BLaER1 treated with 17β-estradiol and CSF1 and Interleukin-3, amounts not matched to agents 10 nM and 100 nM (cell line): ENCODE data around the gene COPS8.

Source experiments
- H3K27ac ChIP-seq, 11 experiments: shearing (Covaris generic); formaldehyde crosslinking; 2 replicates each; pipeline ENCODE4 v1.8.1; 2022
- H3K27me3 ChIP-seq, 11 experiments: shearing (Covaris generic); formaldehyde crosslinking; 2 replicates each; pipeline ENCODE4 v1.8.1; 2022
- H3K36me3 ChIP-seq, 11 experiments: shearing (Covaris generic); formaldehyde crosslinking; 2 replicates each; pipeline ENCODE4 v1.8.1; 2022
- H3K4me1 ChIP-seq, 10 experiments: shearing (Covaris generic); formaldehyde crosslinking; 2 replicates each; pipeline ENCODE4 v1.8.1; 2022
- H3K4me2 ChIP-seq, 11 experiments: shearing (Covaris generic); formaldehyde crosslinking; 2 replicates each; pipeline ENCODE4 v1.8.1; 2022
- H3K4me3 ChIP-seq, 10 experiments: shearing (Covaris generic); formaldehyde crosslinking; 2 replicates each; pipeline ENCODE4 v1.8.1; 2022
- H3K9ac ChIP-seq, 11 experiments: shearing (Covaris generic); formaldehyde crosslinking; 2 replicates each; pipeline ENCODE4 v1.8.1; 2022
- H3K9me3 ChIP-seq, 11 experiments: shearing (Covaris generic); formaldehyde crosslinking; replicated peaks in 1 of 11; 2 replicates each; pipeline ENCODE4 v1.8.1; 2022
- H4K20me1 ChIP-seq, 11 experiments: shearing (Covaris generic); formaldehyde crosslinking; 2 replicates each; pipeline ENCODE4 v1.8.1; 2022
- Cebpa-rat ChIP-seq, 11 experiments: shearing (Covaris generic); IDR thresholded peaks; 2 replicates each; pipeline ENCODE4 v1.8.1; 2022

Gene COPS8

GRCh38 chr2:237085248-237086221 is at the start of gene COPS8:
COPS8 (plus strand) TSS chr2:237085889; CDS start chr2:237085965, 76 bp downstream.
- Histone ChIP-seq H3K9ac (peak within 1 kb of the TSS; percentile 78 to 92 (median 89)), H3K36me3 (peaks cover 14 to 32% (median 30%) of the 10 kb centered on the region in 11 experiments), H3K4me3 (peak within 1 kb of the TSS; percentile 71 to 98 (median 88)), H3K27ac (peak within 1 kb of the TSS; percentile 63 to 86 (median 79)), H3K27me3 (no peaks in the 10 kb centered on the region), H3K4me2 (peak within 1 kb of the TSS; percentile 84 to 98 (median 91)), H3K9me3 (no peaks in the 10 kb centered on the region), H4K20me1 (peaks cover 0 to 37% (median 1%) of the 10 kb centered on the region in 11 experiments; a peak in 9 of 22 replicates), H3K4me1 (peaks cover 14 to 27% (median 20%) of the 10 kb centered on the region in 10 experiments)
- TF ChIP-seq Cebpa-rat (IDR thresholded peaks at IDR 0.05), result no peak

- Histone ChIP-seq H3K4me1 (peaks cover 0 to 4% (median 0%) of the 10 kb centered on the region in 10 experiments; a peak in 2 of 20 replicates), H3K27me3 (no peaks in the 10 kb centered on the region), H3K9me3 (0 out of 22 replicates have a peak, but pooled peaks cover 0 to under 1% (median 0%) of the 10 kb centered on the region in 11 experiments), H3K4me3 (no peak overlapping the region), H4K20me1 (no peaks in the 10 kb centered on the region), H3K9ac (no peak overlapping the region), H3K4me2 (no peak overlapping the region), H3K36me3 (no peaks in the 10 kb centered on the region), H3K27ac (no peak overlapping the region)
- TF ChIP-seq Cebpa-rat (IDR thresholded peaks at IDR 0.05), result no peak
Measured at GRCh38 chr2:237039301-237040031, 46.2 kb upstream of the COPS8 start.

GRCh38 chr2:237041231-237041630 is 44.5 kb upstream of the COPS8 start:
- H3K27me3 ChIP-seq, result no peaks in the 10 kb centered on the region
- no peak overlapping the region for H3K4me2 ChIP-seq
- no peak overlapping the region for H3K9ac ChIP-seq
- H4K20me1 ChIP-seq, result no peaks in the 10 kb centered on the region
- peaks cover 0 to 4% (median 0%) of the 10 kb centered on the region in 10 experiments; a peak in 2 of 20 replicates for H3K4me1 ChIP-seq
- TF ChIP-seq Cebpa-rat (IDR thresholded peaks at IDR 0.05), result no peak
- H3K9me3 ChIP-seq, result no peaks in the 10 kb centered on the region
- H3K4me3 ChIP-seq, result no peak overlapping the region
- no peaks in the 10 kb centered on the region for H3K36me3 ChIP-seq
- no peak overlapping the region for H3K27ac ChIP-seq

- Histone ChIP-seq H3K9me3 (no peaks in the 10 kb centered on the region), H3K4me1 (peaks cover 0 to 4% (median 0%) of the 10 kb centered on the region in 10 experiments; a peak in 2 of 20 replicates), H3K36me3 (no peaks in the 10 kb centered on the region), H3K27ac (no peak overlapping the region), H3K9ac (no peak overlapping the region), H3K4me3 (no peak overlapping the region), H4K20me1 (no peaks in the 10 kb centered on the region), H3K4me2 (no peak overlapping the region), H3K27me3 (no peaks in the 10 kb centered on the region)
- no peak for TF ChIP-seq Cebpa-rat (IDR thresholded peaks at IDR 0.05)
Measured at GRCh38 chr2:237042101-237042500, 43.6 kb upstream of the COPS8 start.

- Histone ChIP-seq H3K36me3 (no peaks in the 10 kb centered on the region), H4K20me1 (no peaks in the 10 kb centered on the region), H3K4me1 (no peaks in the 10 kb centered on the region; a peak in 2 of 20 replicates), H3K27ac (no peak overlapping the region), H3K4me3 (no peak overlapping the region), H3K27me3 (no peaks in the 10 kb centered on the region), H3K9me3 (peaks cover 10 to 17% (median 11%) of the 10 kb centered on the region in 11 experiments), H3K9ac (no peak overlapping the region), H3K4me2 (no peak overlapping the region)
- TF ChIP-seq Cebpa-rat (IDR thresholded peaks at IDR 0.05), result no peak
Measured at GRCh38 chr2:237043866-237044265, 41.8 kb upstream of the COPS8 start.

GRCh38 chr2:237044281-237044680 is 41.4 kb upstream of the COPS8 start:
- Histone ChIP-seq H3K4me2 (no peak overlapping the region), H3K27ac (no peak overlapping the region), H4K20me1 (no peaks in the 10 kb centered on the region), H3K4me3 (no peak overlapping the region), H3K27me3 (no peaks in the 10 kb centered on the region), H3K9me3 (peaks cover 12 to 21% (median 16%) of the 10 kb centered on the region in 11 experiments), H3K4me1 (no peaks in the 10 kb centered on the region), H3K36me3 (no peaks in the 10 kb centered on the region), H3K9ac (no peak overlapping the region)
- TF ChIP-seq Cebpa-rat (IDR thresholded peaks at IDR 0.05), result no peak

GRCh38 chr2:237045449-237045848 is 40.2 kb upstream of the COPS8 start:
- Histone ChIP-seq H3K9me3 (peaks cover 12 to 25% (median 20%) of the 10 kb centered on the region in 11 experiments), H3K4me3 (no peak overlapping the region), H3K9ac (no peak overlapping the region), H3K4me2 (no peak overlapping the region), H3K36me3 (no peaks in the 10 kb centered on the region), H3K4me1 (no peaks in the 10 kb centered on the region), H3K27me3 (no peaks in the 10 kb centered on the region), H4K20me1 (no peaks in the 10 kb centered on the region), H3K27ac (no peak overlapping the region)
- TF ChIP-seq Cebpa-rat (IDR thresholded peaks at IDR 0.05), result no peak

GRCh38 chr2:237048595-237048994 is 37.1 kb upstream of the COPS8 start:
- Histone ChIP-seq H3K4me3 (no peak overlapping the region), H4K20me1 (no peaks in the 10 kb centered on the region), H3K36me3 (no peaks in the 10 kb centered on the region), H3K27me3 (no peaks in the 10 kb centered on the region; a peak in 1 of 22 replicates), H3K4me2 (no peak overlapping the region), H3K27ac (no peak overlapping the region), H3K4me1 (no peaks in the 10 kb centered on the region), H3K9ac (no peak overlapping the region), H3K9me3 (peaks cover 12 to 25% (median 20%) of the 10 kb centered on the region in 11 experiments)
- TF ChIP-seq Cebpa-rat (IDR thresholded peaks at IDR 0.05), result no peak

- H3K4me2 ChIP-seq, result no peak overlapping the region
- peaks cover 12 to 25% (median 20%) of the 10 kb centered on the region in 11 experiments for H3K9me3 ChIP-seq
- no peaks in the 10 kb centered on the region for H4K20me1 ChIP-seq
- no peaks in the 10 kb centered on the region; a peak in 1 of 22 replicates for H3K27me3 ChIP-seq
- TF ChIP-seq Cebpa-rat (IDR thresholded peaks at IDR 0.05), result no peak
- H3K27ac ChIP-seq, result no peak overlapping the region
- no peak overlapping the region for H3K4me3 ChIP-seq
- no peak overlapping the region for H3K9ac ChIP-seq
- no peaks in the 10 kb centered on the region for H3K36me3 ChIP-seq
- no peaks in the 10 kb centered on the region for H3K4me1 ChIP-seq
Measured at GRCh38 chr2:237051861-237052260, 33.8 kb upstream of the COPS8 start.
